GM15510 (cell line): ENCODE measurements around the gene CDKAL1.

Source experiments
- POLR2A ChIP-seq: IDR thresholded peaks from 3 replicates; pipeline ENCODE4 v1.6.1; 2011; ENCODE audit warnings: borderline replicate concordance; ENCODE audit not compliant: insufficient read length; ENCODE audit errors: extremely low read depth

The CDKAL1 gene

GRCh38 chr6:20924911-20925543 is 390.8 kb downstream of the CDKAL1 start:
- no peak for TF ChIP-seq POLR2A

- no peak for TF ChIP-seq POLR2A
These were observed 393.0 kb downstream of the CDKAL1 start for GRCh38 chr6:20927130-20927860.

GRCh38 chr6:20929283-20929682 is 395.0 kb downstream of the CDKAL1 start:
- no peak for TF ChIP-seq POLR2A

- TF ChIP-seq POLR2A = no peak
These were observed 396.8 kb downstream of the CDKAL1 start for GRCh38 chr6:20931093-20931492.

GRCh38 chr6:20931772-20932171 is 397.5 kb downstream of the CDKAL1 start:
- no peak for TF ChIP-seq POLR2A

- no peak for TF ChIP-seq POLR2A
These were observed 398.0 kb downstream of the CDKAL1 start for GRCh38 chr6:20932284-20932683.

GRCh38 chr6:20933057-20933788 is 399.0 kb downstream of the CDKAL1 start:
- no peak for TF ChIP-seq POLR2A

GRCh38 chr6:20936949-20937348 is 402.7 kb downstream of the CDKAL1 start:
- no peak for TF ChIP-seq POLR2A

GRCh38 chr6:20939161-20939775 is 405.0 kb downstream of the CDKAL1 start:
- no peak for TF ChIP-seq POLR2A

- no peak for TF ChIP-seq POLR2A
These were observed 408.9 kb downstream of the CDKAL1 start for GRCh38 chr6:20943040-20943627.

- TF ChIP-seq POLR2A = no peak
These were observed 409.7 kb downstream of the CDKAL1 start for GRCh38 chr6:20943922-20944321.

GRCh38 chr6:20946022-20946421 is 411.8 kb downstream of the CDKAL1 start:
- no peak for TF ChIP-seq POLR2A

GRCh38 chr6:20946890-20947289 is 412.6 kb downstream of the CDKAL1 start:
- no peak for TF ChIP-seq POLR2A

GRCh38 chr6:20947977-20948376 is 413.7 kb downstream of the CDKAL1 start:
- no peak for TF ChIP-seq POLR2A

- no peak for TF ChIP-seq POLR2A
These were observed 414.3 kb downstream of the CDKAL1 start for GRCh38 chr6:20948556-20948955.

GRCh38 chr6:20949138-20949537 is 414.9 kb downstream of the CDKAL1 start:
- no peak for TF ChIP-seq POLR2A
